Adrenal gland (tissue), 12 donors: ENCODE data around the gene CDH4. TPM values are rescaled to one million over a fixed set of nuclear protein-coding genes. Genes with fewer than 3 reads are reported as not detected.

Source experiments
- DNase-seq, 7 donors: peaks; one replicate each; pipeline ENCODE4 v3.0.0-alpha.2; 2019 to 2020
- H3K27ac ChIP-seq, 5 donors: fragments of 200-600 bp; sonication (generic) in 4 of 5; 1 replicate in 3 of 5; 2 replicates in 2 of 5; pipeline versions ENCODE4 v1.5.1 to v1.8.0; 2016 to 2020; ENCODE audit warnings: mild to moderate bottlenecking in 1 of 5
- H3K27me3 ChIP-seq: fragments of 200-600 bp; 2 replicates; pipeline ENCODE4 v1.8.0; 2021
- H3K36me3 ChIP-seq, 2 donors: fragments of 200-600 bp; replicated peaks in 1 of 2; 1 replicate in 1 of 2; 2 replicates in 1 of 2; pipeline versions ENCODE4 v1.5.1 to v1.8.0; 2018 to 2022
- H3K4me1 ChIP-seq, 2 donors: fragments of 200-600 bp; replicated peaks in 1 of 2; 1 replicate in 1 of 2; 2 replicates in 1 of 2; pipeline versions ENCODE4 v1.5.1 to v1.8.0; 2018 to 2021
- H3K4me3 ChIP-seq, 4 donors: fragments of 200-600 bp; sonication (generic) in 3 of 4; one replicate each; pipeline ENCODE4 v1.5.1; 2016 to 2018
- H3K9me3 ChIP-seq, 3 donors: fragments of 200-600 bp; sonication (generic) in 1 of 3; replicated peaks in 1 of 3; 1 replicate in 2 of 3; 2 replicates in 1 of 3; pipeline versions ENCODE4 v1.5.1 to v1.8.0; 2016 to 2021
- POLR2A ChIP-seq, 2 donors: fragments of 450-650 bp; IDR thresholded peaks; one replicate each; pipeline ENCODE4 v1.6.1; 2017; ENCODE audit warnings: antibody characterized with exemption in 2 of 2, mild to moderate bottlenecking in 2 of 2, moderate library complexity in 1 of 2
- WGBS, 4 donors: extraction: QIAGEN DNeasy Blood & Tissue Kit in 2 of 4; methylation state at CpG; one replicate each; pipeline versions ENCODE4 v1.1.5 to v1.1.7; 2013 to 2017; 5-methylcytosine and 5-hydroxymethylcytosine counted together
- intact Hi-C, 2 donors: fragments of 100-400 bp; cut with DNase I; formaldehyde crosslinking; loops; one replicate each; pipeline versions ENCODE4 v1.14.1 to v1.15.0; 2022 to 2023
- polyA plus RNA-seq, 3 donors: library from polyadenylated mRNA; stranded (reverse); fragments of 200-250 nt in 2 of 3; fragments of 350-450 nt in 1 of 3; fragmentation: Illumina TruSeq in 1 of 3; extraction: RNeasy Lipid Tissue Mini Kit (QIAGEN cat#74804) in 1 of 3; gene quantifications; one replicate each; pipeline ENCODE4 v1.2.3, GENCODE V29; 2013 to 2014
- total RNA-seq, 9 donors: library from RNA; depleted of rRNA in 4 of 9; stranded (reverse); fragments of >200 nt in 4 of 9; fragments of 120-200 nt in 1 of 9; fragmentation: NEBNext Ultra II Directional in 1 of 9; extraction: Animal tissue kit (Norgen Biotek cat#: 25700) in 1 of 9; gene quantifications; one replicate each; pipeline versions ENCODE4 v1.1.0 to v1.2.4, GENCODE V29; 2013 to 2023
- TF ChIP-seq, protein P1 (sequence below), 6 experiments: fragments of 450-650 bp in 4 of 6; fragments of 200-600 bp in 2 of 6; sonication (generic) in 1 of 6; IDR thresholded peaks; 1 replicate in 5 of 6; 2 replicates in 1 of 6; pipeline versions ENCODE4 v1.5.1 to v1.8.0; 2016 to 2021; ENCODE audit warnings: antibody characterized with exemption in 6 of 6, mild to moderate bottlenecking in 2 of 6, moderate library complexity in 1 of 6
- donor health status: healthy with polysubstance abuse.
- donor health status: Bipolar disorder and iron deficiency.
- donor health status: DM: yes; HTN: yes; CAD: no.
- donor health status: DM: no; HTN: no; CAD: no.
- donor health status: DM: no; HTN: no; CAD: no.
- donor health status: DM: yes; HTN: yes; CAD: no.

The CDH4 gene
- total and polyA plus RNA-seq, 12 donors = 0.08 to 0.53 (median 0.20) TPM; not detected in 3

DNA sequence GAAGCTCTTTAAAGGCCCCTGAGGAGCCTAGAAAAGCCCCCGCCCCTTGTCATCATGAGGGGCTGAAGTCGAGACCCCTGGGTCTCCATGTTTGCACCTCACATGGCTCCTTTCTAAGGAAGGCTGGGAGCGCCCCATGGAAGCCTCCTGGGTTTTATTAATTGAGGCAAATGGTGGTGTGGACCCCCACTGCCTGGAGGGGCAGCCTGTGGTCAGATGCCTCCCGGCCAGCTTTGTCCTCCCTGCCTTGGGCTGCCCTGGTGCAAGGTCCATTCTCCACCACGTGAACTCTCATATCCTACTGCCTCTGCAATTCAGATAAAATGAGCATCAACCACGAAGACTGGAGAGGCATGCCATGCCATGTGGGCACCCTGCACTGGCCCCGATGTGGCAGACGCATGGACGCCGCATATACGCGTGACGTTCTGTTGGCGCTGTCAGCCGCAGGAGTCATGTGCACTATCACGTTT lies 518.1 kb downstream of the CDH4 start:
- intact Hi-C loops = no loop called here
- TF ChIP-seq, protein P1, sequence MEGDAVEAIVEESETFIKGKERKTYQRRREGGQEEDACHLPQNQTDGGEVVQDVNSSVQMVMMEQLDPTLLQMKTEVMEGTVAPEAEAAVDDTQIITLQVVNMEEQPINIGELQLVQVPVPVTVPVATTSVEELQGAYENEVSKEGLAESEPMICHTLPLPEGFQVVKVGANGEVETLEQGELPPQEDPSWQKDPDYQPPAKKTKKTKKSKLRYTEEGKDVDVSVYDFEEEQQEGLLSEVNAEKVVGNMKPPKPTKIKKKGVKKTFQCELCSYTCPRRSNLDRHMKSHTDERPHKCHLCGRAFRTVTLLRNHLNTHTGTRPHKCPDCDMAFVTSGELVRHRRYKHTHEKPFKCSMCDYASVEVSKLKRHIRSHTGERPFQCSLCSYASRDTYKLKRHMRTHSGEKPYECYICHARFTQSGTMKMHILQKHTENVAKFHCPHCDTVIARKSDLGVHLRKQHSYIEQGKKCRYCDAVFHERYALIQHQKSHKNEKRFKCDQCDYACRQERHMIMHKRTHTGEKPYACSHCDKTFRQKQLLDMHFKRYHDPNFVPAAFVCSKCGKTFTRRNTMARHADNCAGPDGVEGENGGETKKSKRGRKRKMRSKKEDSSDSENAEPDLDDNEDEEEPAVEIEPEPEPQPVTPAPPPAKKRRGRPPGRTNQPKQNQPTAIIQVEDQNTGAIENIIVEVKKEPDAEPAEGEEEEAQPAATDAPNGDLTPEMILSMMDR (IDR thresholded peaks at IDR 0.05) = no peak
- no peak for TF ChIP-seq POLR2A (IDR thresholded peaks at IDR 0.05)
- DNase-seq = no peak
- Histone ChIP-seq H3K9me3 (no peaks in the 10 kb centered on the region), H3K27ac (no peak overlapping the region), H3K27me3 (peaks cover 4% of the 10 kb centered on the region), H3K4me3 (no peak overlapping the region), H3K4me1 (no peaks in the 10 kb centered on the region), H3K36me3 (no peaks in the 10 kb centered on the region)
- 81 to 88% (median 84%) methylated on average over 16 of the region's 16 CpGs; no CpG with 5 or more reads in 1 of the 4 donors for WGBS, 4 donors

DNA sequence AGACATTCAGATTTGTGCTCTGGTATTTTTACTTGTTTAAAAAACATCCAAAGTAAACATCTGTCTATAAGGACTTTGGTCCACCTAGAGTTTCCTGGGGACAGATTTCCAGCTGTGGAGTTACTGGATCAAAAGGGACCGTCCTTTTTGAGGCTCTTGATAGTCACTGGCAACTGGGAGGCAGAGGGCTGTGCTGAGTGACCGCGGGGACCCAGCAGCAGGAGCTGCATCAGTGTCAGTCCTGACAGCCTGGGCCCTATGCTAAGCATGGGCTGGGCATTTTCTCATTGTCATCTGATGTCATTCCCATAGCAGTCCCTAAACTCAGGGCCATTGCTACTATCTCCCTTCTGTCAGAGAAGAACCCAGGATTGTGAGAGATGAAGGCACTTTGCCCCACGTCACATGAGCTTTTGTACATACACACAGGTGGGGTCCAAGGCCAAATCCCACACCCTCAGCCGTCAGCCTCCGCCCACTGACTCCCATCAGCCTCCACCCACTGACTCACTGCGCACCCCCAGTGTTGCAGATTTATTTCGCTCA lies 519.8 kb downstream of the CDH4 start:
- DNase-seq = no peak
- intact Hi-C loops = no loop called here
- no peaks in the 10 kb centered on the region for H3K9me3 ChIP-seq
- H3K36me3 ChIP-seq = no peaks in the 10 kb centered on the region
- H3K4me1 ChIP-seq = no peaks in the 10 kb centered on the region
- H3K27ac ChIP-seq = no peak overlapping the region
- TF ChIP-seq POLR2A (IDR thresholded peaks at IDR 0.05) = no peak
- TF ChIP-seq, protein P1 (IDR thresholded peaks at IDR 0.05) = no peak
- no peak overlapping the region for H3K4me3 ChIP-seq
- H3K27me3 ChIP-seq = no peaks in the 10 kb centered on the region
- 71 to 76% (median 72%) methylated on average over 8 of the region's 8 CpGs for WGBS, 4 donors

DNA sequence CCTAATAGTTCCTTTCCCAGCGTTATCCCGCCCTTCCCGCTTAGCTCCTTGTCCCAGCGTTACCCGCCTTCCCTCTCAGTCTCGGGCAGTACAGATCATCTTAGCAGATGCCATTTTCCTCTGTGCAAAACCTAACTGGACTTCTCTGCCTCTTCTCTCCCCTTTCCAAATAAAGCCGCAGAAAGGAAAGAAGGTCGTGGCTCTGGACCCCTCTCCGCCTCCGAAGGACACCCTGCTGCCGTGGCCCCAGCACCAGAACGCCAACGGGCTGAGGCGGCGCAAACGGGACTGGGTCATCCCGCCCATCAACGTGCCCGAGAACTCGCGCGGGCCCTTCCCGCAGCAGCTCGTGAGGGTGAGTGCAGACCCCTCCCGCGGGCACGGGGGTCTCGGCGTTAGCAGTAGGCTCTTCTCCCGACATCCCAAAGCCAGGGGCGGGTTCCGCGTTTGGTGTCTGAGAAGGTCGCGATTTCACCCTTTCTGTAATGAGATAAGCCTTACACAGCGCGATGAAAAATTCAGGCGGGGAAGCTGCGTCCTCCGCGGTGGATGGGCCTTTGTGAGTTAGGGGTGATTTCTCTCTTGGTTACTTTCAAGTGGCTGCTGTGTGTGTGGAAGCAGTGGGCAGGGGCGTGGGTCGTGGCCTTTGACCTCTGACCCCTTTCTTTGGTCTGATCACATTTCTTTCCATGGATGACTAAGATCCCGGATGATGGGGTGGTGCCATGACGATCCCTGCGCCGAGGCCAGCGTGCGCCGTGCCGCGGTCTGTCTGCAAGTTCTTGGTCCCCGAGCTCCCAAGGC lies 521.0 kb downstream of the CDH4 start:
- no peaks in the 10 kb centered on the region for H3K27me3 ChIP-seq
- 60 to 82% (median 72%) methylated on average over 41 to 53 of the region's 53 CpGs for WGBS, 4 donors
- H3K9me3 ChIP-seq = no peaks in the 10 kb centered on the region
- intact Hi-C loops = no loop called here
- H3K36me3 ChIP-seq = no peaks in the 10 kb centered on the region
- TF ChIP-seq, protein P1 (IDR thresholded peaks at IDR 0.05) = no peak
- no peak for TF ChIP-seq POLR2A (IDR thresholded peaks at IDR 0.05)
- no peak for DNase-seq
- H3K4me1 ChIP-seq = no peaks in the 10 kb centered on the region
- H3K4me3 ChIP-seq = no peak overlapping the region
- no peak overlapping the region for H3K27ac ChIP-seq

DNA sequence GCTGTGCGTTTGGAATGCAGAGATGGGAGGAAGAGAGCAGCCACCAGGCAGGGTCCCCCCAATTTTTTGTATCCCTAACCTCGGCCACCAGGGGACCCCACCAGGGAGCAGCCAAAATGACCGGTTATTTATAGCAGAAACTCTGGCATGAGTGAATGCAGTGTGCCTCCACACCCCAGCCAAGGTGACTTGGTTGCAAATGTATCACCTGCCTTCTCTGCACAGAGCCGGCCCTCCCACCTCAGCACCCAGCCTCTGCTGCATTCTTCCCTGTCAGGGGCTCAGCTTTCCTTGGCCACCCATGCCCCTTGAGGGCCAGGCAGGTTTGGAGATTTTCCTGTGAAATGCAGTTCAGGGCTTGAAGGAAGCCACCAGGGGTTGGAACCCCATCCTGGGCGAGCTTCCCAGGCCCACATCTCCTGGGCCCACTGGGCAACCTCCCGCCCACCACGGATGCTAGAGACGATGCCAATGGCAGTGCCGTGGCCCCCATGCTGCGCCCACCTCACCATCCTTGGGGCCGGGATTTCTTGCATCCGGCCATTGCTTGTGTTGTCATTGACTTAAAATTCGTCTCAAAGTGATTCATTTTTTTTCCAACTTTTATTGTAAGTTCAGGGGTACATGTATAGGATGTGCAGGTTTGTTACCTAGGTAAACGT lies 522.0 kb downstream of the CDH4 start:
- H3K36me3 ChIP-seq = no peaks in the 10 kb centered on the region
- no peaks in the 10 kb centered on the region for H3K9me3 ChIP-seq
- 55 to 82% (median 58%) methylated on average over 9 to 14 of the region's 14 CpGs for WGBS, 4 donors
- no peak overlapping the region for H3K4me3 ChIP-seq
- TF ChIP-seq, protein P1 (IDR thresholded peaks at IDR 0.05) = no peak
- no peak for TF ChIP-seq POLR2A (IDR thresholded peaks at IDR 0.05)
- DNase-seq = no peak
- H3K4me1 ChIP-seq = no peaks in the 10 kb centered on the region
- intact Hi-C loops = no loop called here
- H3K27me3 ChIP-seq = no peaks in the 10 kb centered on the region
- H3K27ac ChIP-seq = no peak overlapping the region
